ENCODE measurements around the gene SIK3.
A peak's percentile ranks its signal among the peaks of the same experiment; 100 is the strongest.

The SIK3 gene

GRCh38 chr11:116930586-116930985 is 167.6 kb downstream of the SIK3 start:
- no peak for DNase-seq (ENCODE audit: low read depth in 3 of 3)

GRCh38 chr11:116930177-116930576 is 168.1 kb downstream of the SIK3 start:
- no peak for DNase-seq (ENCODE audit: low read depth in 3 of 3)

GRCh38 chr11:116929414-116930090 is 168.7 kb downstream of the SIK3 start:
- DNase-seq (ENCODE audit: low read depth in 3 of 3) = no peak

GRCh38 chr11:116928845-116929244 is 169.4 kb downstream of the SIK3 start:
- DNase-seq (ENCODE audit: low read depth in 3 of 3) = no peak

- DNase-seq (ENCODE audit: low read depth in 3 of 3) = no peak
These were observed 170.0 kb downstream of the SIK3 start for GRCh38 chr11:116928102-116928777.

- DNase-seq (ENCODE audit: low read depth in 3 of 3) = peak in 1 of 3 donors; percentile 33
These were observed 170.9 kb downstream of the SIK3 start for GRCh38 chr11:116927163-116927974.

GRCh38 chr11:116925050-116925449 is 173.2 kb downstream of the SIK3 start:
- no peak for DNase-seq (ENCODE audit: low read depth in 3 of 3)

- no peak for DNase-seq (ENCODE audit: low read depth in 3 of 3)
These were observed 179.1 kb downstream of the SIK3 start for GRCh38 chr11:116918925-116919655.

- no peak for DNase-seq (ENCODE audit: low read depth in 3 of 3)
These were observed 180.6 kb downstream of the SIK3 start for GRCh38 chr11:116917632-116918031.

GRCh38 chr11:116916886-116917285 is 181.3 kb downstream of the SIK3 start:
- no peak for DNase-seq (ENCODE audit: low read depth in 3 of 3)

- no peak for DNase-seq (ENCODE audit: low read depth in 3 of 3)
These were observed 182.2 kb downstream of the SIK3 start for GRCh38 chr11:116916052-116916451.

GRCh38 chr11:116913000-116913399 is 185.2 kb downstream of the SIK3 start:
- no peak for DNase-seq (ENCODE audit: low read depth in 3 of 3)

- no peak for DNase-seq (ENCODE audit: low read depth in 3 of 3)
These were observed 186.1 kb downstream of the SIK3 start for GRCh38 chr11:116911976-116912734.

- DNase-seq (ENCODE audit: low read depth in 3 of 3) = no peak
These were observed 187.4 kb downstream of the SIK3 start for GRCh38 chr11:116910847-116911246.

GRCh38 chr11:116910378-116910777 is 187.8 kb downstream of the SIK3 start:
- DNase-seq (ENCODE audit: low read depth in 3 of 3) = no peak

- DNase-seq (ENCODE audit: low read depth in 3 of 3) = no peak
These were observed 189.0 kb downstream of the SIK3 start for GRCh38 chr11:116909245-116909644.

GRCh38 chr11:116906479-116906878 is 191.7 kb downstream of the SIK3 start:
- no peak for DNase-seq (ENCODE audit: low read depth in 3 of 3)

- DNase-seq (ENCODE audit: low read depth in 3 of 3) = no peak
These were observed 195.1 kb downstream of the SIK3 start for GRCh38 chr11:116903090-116903489.

GRCh38 chr11:116901964-116902688 is 196.1 kb downstream of the SIK3 start:
- DNase-seq (ENCODE audit: low read depth in 3 of 3) = no peak

- no peak for DNase-seq (ENCODE audit: low read depth in 3 of 3)
These were observed 197.0 kb downstream of the SIK3 start for GRCh38 chr11:116901211-116901610.

GRCh38 chr11:116896211-116896610 is 202.0 kb downstream of the SIK3 start:
- DNase-seq (ENCODE audit: low read depth in 3 of 3) = no peak
